AG08396 (cell line): ENCODE data around the gene CPSF4L.

Experiments
- DNase-seq: peaks from one replicate; pipeline ENCODE4 v3.0.0; 2012; ENCODE audit warnings: low spot score, mixed read lengths

Gene CPSF4L

DNA sequence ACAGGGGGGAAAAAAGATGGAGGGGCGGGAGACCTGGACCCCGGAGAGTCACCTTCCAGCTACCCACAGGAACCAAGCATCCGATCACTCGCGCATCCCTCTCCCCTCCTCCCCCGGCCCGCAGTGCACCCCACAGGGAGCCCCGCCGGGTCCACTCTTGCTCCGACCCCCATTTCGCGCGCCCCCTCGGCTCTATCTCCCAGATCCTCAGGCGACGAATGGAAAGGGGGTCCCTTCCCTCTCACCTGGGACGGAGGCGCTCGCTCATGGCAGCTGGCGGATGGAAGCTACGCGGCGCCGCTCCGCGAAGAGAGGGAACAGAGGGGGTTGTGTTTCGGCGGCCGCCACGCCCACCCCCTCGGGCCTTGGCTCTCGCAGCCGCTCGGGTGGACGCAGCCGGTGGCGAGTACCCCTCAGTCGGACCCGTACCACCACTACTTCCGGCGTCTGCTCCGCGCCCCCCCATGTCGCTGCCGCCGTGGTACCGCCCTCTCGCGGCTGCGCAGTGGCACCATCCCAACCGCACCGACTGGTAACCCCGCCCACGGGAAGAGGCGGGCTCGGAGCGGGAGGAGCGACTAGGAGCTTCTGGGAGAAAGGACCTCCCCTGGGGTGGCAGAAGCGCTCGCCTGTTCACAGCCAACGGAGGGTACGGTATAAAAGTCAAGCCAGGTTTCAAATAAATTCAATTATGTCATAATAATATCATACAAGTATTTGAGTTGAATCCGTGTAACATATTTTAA, 29.7 kb downstream of the CPSF4L start:
- peak; percentile 99 for DNase-seq

DNA sequence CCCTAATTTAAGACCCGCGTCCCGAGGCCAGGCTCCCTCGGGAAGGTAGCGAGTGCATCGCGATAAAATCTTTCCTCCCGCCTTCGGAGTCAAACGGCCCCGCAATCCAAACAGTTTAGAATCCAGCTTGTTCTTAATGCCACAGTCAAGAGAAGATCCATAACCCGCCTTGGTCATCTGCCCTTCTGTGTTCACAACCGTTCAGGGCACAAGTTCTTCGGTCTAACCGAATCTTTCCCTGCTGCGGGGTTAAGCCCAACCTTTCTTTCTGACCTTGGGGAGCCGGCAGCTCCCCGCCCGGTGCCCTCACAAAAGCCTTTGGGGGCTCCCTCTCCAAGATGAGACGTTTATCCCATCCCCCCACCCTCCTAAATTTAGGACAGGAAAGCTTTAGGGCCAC, 30.3 kb downstream of the CPSF4L start:
- DNase-seq = peak; percentile 51

DNA sequence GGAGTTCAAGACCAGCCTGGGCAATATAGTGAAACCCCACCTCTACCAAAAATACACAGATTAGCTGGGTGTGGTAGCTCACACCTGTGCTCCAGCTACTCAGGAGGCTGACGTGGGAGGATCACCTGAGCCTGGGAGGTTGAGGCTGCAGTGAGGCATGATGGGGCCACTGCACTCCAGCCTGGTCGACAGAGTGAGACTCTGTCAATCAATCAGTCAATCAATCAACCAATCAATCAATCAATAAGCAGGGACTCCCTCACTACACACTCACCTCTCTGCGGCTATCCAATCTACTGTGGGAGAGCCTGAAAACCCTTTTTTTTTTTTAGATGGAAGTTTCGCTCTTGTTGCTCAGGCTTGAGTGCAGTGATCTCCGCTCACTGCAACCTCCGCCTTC, 31.6 kb downstream of the CPSF4L start:
- DNase-seq = no peak

DNA sequence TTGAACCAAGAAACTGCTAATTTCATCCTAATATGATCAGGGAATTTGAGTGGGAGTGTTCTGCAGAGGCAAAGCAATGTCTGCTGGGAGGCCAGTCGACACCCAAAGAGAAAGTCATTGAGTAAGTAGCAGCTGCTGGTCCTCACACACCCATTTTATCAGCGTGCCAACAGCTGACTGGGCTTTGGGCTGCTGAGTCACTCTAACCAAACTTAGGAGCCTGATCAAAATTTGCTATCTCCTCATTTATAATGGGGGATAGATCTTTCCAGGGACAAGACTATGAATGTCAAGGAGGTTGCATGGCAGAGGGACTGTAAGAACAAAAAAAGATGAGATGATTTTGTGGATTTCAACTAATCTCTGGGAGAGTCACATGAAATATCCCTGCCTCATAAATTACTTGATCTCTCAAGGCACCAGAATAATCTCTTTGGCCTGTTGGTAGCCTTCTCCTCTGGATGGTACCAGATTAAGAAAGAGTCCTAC, 32.9 kb downstream of the CPSF4L start:
- DNase-seq = peak; percentile 92

DNA sequence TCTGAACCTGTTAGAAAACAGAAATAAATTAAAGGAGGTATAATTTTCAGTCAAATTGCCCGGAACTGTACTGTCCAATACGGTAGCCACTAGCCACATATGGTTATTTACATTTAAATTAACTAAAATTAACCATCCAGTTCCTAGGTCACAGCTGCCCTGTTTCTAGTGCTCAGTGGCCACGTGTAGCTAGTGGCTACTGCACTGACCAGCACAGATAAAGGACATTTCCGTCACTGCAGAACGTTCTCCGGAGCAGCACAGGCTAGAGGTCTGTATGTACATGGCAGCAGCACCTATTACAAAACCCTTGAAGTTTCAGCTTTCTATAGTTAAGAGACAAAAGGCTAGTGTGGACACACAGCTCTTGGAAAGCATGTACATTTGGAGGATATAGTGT, 33.7 kb downstream of the CPSF4L start:
- DNase-seq = no peak

DNA sequence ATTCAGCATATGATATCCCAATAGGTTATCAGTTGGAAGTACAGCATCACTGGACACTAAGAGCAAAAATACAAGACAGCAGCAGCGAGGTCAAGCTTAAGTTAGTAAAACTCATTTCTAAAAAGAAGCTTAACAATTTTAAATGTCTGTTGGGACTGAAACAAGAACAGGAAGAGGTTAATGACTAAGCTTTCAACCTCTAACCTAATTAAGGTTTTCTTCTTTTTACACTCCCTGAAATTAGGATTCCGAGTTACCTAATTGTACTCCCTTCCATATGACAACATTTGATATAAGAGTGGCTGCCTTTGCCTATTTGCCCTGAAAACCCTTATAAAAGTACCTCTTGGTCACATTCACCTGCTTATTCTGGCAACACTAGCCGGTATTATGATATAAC, 34.3 kb downstream of the CPSF4L start:
- no peak for DNase-seq

DNA sequence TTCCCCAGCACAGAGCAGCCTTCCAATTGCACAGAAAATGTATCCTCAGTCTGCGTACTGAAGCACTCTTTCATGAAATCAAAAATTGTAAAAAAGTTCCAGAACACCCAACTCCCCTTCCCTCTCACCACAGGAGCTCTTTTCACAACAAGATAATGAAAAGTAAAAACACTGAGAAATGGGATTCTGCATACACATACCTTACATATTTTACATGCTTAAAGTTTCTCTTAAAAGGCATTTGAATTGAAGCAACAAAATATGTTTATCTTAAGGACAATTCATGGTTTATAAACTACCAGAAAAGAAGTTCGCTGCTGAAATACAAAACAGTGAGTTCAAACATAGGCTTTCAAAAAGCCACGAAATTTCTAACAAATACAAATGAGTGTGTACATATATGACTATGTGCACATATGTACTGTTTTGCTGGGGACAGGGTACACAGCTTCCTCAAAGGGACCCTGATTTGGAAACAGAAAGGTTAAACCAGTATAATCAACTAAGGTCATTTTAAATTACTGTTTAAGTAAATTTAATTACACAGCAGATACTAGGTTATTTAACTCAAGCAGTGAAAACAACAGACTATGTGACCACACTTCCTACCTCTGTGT, 35.0 kb downstream of the CPSF4L start:
- DNase-seq = no peak

DNA sequence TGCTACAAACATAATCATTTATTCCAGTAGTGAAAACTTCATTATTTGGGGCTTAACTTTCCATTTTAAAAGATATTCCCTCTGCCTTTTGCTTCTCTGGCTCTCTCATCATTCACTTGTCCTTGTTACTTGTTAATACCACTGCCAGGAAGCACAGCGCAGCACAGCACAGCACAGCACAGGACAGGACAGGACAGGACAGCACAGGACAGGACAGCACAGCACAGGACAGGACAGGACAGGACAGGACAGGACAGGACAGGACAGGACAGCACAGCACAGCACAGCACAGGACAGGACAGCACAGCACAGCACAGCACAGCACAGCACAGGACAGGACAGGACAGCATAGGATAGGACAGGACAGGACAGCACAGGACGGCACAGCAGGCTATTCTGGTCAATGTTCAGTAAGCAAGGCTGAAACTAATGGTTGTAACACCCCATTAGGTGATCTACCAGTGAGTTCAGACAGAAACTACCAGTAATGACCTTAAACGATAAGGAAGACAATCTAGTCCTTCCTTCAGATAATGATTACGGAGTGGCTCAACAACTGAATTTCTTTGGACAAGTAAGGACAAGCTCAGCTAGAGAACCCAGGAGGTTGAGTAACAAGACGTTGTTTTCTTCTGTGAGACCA, 36.9 kb downstream of the CPSF4L start:
- no peak for DNase-seq

DNA sequence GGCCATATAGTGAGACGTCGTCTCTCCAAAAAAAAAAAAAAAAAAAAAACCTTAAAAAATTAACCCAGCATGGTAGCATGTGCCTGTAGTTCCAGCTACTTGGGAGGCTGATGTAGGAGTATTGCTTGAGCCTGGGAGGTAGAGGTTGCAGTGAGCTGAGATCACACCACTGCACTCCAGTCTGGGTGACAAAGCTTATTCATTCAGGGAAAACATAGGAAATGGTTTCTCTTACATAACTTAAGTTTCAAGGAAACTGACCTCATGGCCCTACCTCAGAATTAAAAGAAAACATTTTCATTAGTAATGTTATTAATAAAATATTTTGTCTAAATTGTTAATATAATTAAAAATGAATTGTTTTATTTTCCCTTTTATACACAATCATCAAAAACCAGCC, 37.4 kb downstream of the CPSF4L start:
- DNase-seq = no peak

DNA sequence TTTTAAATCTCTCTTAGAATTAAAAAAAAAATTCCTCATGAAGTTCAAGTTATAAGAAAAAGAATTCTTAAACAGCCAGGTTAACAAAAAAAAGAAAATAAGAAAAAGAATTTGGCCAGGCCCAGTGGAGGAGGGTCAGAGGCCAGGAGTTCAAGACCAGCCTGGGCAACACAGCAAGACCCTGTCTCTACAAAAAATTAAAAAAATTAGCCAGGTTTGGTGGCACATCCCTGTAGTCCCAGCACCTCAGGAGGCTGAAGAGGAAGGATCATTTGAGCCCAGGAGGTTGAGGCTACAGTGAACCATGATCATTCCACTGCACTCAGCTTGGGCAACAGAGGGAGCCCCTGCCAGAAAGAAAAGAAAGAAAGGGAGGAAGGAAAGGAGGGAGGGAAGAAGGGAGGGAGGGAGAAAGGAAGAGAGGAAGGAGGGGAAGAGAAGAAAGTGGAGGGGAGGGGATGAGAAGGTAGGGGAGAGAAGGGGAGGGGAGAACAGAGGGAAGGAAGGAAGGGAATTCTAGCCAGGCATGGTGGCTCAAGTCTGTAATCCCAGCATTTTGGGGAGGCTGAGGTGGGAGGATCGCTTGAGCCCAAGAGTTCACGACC, 38.0 kb downstream of the CPSF4L start:
- DNase-seq = no peak

DNA sequence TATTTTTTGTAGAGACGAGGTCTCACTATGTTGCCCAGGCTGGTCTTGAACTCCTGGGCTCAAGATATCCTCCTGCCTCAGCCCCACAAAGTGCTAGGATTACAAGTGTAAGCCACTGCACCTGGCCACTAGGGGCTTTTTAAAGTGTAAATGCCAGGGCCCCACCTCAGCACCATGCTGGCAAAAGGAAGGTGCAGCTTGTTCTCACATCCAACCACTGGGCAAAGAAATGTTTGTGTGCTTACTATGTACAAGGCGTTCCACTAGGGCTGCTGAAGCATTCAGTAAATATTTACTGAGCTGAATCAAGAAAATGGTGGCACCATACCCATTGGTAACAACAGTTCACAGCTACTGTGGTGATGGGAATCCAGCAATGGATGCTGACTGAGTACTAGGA, 46.2 kb downstream of the CPSF4L start:
- DNase-seq = no peak

DNA sequence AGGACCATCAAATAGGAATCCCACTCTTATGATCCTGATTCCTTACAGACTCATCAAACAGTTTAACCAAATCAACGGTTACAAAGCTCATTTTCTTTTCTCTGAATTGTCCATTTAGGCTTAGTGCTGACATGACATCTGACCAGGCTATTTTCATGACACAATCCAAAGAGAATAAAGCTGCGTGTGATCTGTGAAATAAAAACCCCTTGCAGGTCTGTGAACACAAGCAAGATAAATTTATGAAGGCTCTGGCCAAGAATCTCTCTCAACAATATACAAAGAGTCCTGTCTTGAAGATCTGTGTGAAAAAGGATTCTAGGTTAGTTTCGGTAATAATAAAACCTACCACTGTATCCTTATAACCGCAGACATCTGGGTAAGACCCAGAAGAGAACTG, 46.8 kb downstream of the CPSF4L start:
- no peak for DNase-seq

DNA sequence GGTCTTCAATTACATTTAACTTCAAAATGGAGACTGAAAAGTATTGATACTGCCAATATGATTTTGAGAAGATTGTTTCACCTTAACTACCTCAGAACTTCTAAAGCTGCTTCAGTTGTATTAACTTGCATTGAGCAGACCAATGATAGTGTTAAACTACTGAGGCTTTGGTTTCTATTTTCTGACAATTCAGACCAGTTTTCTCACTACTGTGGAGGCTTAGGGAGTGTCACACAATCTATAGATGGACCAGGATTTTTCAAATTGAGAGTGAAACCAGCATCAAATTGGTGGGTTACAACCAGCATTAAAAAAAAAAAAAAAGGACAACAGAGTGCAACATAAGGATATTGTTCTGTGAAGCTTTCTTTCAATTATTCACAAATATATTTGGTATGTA, 47.7 kb downstream of the CPSF4L start:
- no peak for DNase-seq

DNA sequence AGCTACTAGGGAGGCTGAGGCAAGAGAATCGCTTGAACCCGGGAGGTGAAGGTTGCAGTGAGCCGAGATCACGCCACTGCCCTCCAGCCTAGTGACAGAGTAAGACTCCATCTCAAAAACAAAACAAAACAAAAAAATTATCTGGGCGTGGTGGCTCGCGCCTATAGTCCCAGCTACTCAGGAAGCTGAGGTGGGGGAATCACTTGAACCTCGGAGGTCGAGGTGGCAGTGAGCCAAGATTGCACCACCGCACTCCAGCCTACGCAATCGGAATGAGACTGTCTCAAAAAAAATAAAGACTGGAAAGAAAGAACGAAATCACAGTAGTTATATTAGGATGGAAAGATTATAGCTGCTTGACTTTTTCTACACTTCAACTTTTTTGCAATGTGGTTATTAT, 49.9 kb downstream of the CPSF4L start:
- no peak for DNase-seq

DNA sequence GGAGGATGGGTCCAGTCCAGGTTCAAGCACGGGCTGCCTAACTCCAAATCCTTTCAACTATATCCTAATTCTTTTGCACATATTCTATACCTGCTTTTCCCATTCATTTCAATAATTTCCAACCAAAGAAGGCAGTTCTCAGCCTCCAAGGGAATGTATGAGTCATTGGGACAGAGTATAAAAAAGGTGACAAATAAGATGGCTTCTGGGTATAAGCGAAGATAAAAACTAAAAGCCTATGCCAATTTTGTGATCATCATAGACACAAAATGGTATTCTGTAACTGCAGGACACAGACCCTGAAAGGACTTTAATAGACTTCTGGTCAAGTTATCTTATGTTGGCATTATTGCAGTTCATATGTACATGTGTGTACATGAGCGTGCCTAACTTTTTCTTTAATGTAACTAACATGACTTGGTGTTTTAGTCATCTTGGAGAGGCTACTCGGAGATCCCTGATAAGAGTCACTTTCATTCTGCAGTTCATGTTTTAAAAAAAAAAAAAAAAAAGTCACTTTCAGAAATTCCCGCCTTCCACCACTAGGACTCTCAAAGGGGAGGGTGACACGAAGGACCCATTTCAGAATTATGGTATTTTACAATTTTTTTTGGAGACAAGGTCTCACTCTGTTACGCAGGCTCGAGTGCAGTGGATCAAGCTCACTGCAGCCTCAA, 51.5 kb downstream of the CPSF4L start:
- DNase-seq = peak; percentile 48

DNA sequence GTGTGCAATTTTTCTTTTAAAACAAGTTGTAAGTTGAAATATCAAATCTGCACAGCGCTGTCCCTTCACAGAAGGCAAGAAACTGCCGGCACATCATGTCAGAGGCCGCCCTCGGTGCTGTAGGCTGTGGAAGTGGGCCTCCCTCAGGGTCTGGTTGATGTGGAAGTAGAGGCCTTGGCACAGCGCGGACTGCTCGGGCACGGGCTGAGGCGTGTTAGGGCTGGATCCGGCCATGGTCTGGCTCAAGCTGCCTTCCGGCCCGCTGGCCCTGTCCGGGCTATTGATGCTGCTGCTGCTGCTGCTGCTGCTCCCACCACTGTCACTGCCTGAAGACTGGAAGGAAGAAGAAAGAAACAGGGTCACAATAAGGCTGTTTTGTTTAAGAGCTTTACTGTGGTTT, 52.2 kb downstream of the CPSF4L start:
- no peak for DNase-seq

DNA sequence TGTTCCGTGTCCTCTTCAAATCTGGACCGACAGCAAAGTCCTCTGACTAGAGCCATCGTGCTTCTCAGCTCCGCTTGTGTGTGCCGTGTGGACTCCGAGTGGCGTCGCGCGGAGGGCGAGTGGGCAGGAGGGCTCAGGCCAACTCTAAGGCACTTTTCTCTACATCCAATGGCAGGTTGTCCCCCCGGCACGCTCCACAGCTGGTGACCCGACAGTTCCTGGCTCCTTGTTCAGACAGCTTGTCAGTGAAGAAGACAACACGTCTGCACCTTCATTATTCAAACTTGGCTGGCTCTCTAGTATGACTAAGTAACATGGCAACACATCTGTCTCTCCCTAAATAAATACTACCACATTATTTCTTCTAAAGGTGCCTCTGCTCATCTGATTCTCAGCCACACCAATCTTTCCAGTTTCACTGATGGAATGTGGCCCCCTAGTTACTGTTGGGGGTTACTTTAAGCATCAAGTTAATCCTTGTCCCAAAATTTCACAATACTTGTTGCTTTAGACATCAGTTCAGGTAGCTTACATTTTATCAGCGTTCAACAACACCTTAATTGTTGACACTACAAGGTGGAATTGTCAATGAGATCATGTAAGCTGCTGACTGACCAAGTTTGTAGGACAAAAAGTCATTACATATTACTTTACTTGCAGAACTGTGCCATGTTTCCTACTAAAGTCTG, 53.4 kb downstream of the CPSF4L start:
- no peak for DNase-seq

DNA sequence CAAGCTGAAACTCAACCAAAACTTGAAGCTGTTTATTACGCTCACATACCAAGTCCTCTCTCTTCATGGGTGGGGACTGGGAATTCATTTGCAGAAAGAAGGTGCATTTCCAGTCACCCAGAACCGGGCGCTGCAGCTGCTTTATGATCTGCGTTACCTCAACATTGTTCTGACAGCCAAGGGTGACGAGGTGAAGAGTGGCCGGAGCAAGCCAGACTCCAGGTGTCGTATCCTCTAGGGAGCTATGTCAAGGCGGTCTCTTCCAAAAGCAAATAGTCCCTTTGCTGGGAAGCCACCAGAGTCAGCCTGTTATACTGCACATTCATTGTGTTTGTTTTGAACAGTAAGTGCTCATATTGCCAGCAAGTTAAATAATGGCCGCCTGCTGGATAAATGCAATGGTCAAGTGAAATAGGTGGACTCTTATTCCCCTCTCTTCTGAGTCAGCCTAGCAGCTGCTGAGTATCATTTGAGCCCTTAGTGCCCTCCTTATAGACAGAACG, 56.2 kb downstream of the CPSF4L start:
- DNase-seq = no peak

DNA sequence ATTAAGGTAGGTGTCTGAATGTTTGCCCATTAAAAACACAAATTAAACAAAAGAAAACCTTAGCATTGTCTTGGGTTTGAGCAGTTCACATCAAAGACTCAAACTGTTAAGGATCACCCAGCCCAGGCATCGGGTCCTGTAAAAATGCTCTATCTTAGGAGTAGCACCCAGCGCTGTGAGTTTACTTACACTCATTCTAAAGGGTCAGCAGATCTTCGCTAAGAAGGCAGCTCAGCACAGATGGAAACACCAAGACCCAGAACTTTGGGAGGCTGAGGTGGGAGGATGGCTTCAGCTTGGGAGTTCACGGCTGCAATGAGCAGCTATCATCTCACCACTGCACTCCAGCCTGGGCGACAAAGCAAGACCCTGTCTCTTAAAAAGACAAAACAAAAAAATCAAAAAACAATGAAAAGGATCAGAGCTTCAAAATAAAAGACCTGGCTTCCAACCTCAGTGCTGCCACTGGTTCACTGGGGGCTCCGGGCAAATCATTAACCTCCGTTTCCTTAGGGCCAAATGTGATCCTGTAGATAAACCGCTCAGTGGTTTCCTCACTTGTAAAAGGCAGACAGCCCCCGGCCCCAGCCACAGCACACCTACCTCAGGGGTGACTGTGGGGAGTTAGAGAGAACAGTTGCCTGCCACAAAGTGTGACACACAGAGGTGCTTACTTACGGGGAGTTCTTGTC, 57.7 kb downstream of the CPSF4L start:
- no peak for DNase-seq

DNA sequence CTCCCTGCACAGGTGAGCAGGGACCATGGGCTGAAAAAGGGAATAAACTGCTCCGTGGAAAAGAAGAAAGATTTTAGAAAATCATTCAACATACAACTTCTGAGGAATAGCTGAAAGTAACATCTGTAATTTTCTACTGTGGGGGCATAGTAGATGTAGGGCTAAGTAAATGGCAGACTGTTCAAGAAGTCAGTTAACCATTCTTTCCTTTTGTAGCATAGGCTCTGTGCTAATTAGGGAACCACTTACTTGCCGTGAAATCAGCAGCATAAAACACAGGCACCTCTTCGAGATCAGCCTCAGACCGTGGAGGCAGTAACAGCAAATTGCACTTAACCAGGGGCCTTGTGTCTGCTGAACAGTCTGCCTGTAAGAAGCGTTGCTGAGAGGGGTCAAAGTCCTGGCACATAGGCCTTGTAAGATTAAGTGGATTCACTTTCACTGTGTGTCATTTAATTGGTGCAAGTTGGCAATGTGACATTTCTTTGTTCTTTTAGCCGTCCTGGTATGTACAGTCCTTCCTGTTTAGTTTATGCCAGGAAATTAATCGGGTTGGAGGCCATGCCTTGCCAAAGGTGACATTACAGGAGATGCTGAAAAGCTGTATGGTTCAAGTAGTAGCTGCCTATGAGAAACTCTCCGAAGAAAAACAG, 58.4 kb downstream of the CPSF4L start:
- DNase-seq = no peak
